ENCODE measurements around the gene P2RY12.

- TF ChIP-seq CTCF (IDR thresholded peaks at IDR 0.05; ENCODE audit: low read depth, low read length) (no peak), EZH2phosphoT487 (IDR thresholded peaks at IDR 0.05; ENCODE audit: low read depth) (no peak)
Measured at GRCh38 chr3:151296226-151296625, 88.3 kb downstream of the P2RY12 start.

All from OCI-LY3 (cell line).